Measurements from ENCODE around the gene ZNF175.

Gene ZNF175

DNA sequence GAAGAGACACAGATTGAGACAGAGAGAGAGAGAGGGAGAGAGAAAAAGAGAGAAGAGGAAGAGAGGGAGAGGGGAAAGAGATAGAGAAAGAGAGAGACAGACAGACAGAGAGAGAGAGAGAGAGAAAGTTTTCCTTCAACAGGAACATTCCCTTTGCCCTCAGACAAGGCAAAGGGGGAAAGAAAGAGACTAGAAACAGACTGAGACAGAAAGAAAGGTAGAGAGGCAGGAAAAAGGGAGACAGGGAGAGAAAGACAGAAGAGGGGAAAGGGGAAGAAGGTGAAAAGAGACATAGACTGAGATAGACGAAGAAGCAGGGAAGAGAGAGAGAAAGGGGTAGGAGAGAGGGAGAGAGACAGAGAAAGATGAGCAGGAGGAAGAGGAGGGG lies 18.5 kb upstream of the ZNF175 start:
- TF ChIP-seq, protein P1, sequence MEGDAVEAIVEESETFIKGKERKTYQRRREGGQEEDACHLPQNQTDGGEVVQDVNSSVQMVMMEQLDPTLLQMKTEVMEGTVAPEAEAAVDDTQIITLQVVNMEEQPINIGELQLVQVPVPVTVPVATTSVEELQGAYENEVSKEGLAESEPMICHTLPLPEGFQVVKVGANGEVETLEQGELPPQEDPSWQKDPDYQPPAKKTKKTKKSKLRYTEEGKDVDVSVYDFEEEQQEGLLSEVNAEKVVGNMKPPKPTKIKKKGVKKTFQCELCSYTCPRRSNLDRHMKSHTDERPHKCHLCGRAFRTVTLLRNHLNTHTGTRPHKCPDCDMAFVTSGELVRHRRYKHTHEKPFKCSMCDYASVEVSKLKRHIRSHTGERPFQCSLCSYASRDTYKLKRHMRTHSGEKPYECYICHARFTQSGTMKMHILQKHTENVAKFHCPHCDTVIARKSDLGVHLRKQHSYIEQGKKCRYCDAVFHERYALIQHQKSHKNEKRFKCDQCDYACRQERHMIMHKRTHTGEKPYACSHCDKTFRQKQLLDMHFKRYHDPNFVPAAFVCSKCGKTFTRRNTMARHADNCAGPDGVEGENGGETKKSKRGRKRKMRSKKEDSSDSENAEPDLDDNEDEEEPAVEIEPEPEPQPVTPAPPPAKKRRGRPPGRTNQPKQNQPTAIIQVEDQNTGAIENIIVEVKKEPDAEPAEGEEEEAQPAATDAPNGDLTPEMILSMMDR (IDR thresholded peaks at IDR 0.05; ENCODE audit: unreplicated experiment in 3 of 3), result no peak
- H3K36me3 Mint-ChIP-seq (ENCODE audit: low read depth), result no peaks in the 10 kb centered on the region
- no peak overlapping the region for H3K27ac Mint-ChIP-seq
- no peaks in the 10 kb centered on the region for H3K4me1 Mint-ChIP-seq
- no peak overlapping the region for H3K4me3 Mint-ChIP-seq
- peaks cover 11% of the 10 kb centered on the region for H3K27me3 Mint-ChIP-seq (ENCODE audit: low read depth)
- H3K9me3 Mint-ChIP-seq, result peaks cover 3% of the 10 kb centered on the region

DNA sequence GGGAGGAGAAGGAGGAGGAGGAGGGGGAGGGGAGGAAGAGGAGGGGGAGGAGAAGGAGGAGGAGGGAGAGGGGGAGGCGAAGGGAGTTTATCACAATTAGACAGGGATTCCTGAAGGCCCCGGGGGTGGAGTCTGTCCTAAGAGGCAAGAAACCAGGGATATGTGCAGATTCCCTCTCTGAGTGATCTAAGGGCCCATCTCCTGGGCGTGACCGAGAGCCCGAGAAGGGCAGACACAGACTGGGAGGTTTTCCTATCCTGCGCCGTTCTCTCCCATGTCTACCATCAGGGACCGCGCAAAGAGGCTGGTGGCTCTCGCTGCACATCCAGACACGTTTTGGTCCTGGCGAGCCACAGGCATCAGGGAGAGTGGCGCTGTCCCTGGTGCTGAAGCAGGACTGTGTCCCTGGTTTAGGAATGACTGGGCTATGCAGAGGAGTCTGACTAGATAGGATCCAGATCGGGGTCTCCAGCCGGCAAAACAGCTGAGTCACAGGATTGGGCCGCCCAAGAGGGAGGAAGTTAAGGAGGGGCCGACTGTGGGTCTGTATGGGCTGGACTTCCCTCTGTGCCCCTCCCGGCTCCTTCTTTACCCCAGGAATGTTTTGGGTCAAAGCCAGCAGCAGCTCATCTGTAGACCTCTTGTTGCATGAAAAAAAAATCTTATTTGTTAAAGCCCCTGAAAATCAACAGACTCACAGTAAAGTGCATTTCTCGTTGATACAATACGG lies 17.9 kb upstream of the ZNF175 start:
- peaks cover 3% of the 10 kb centered on the region for H3K9me3 Mint-ChIP-seq
- TF ChIP-seq, protein P1 (IDR thresholded peaks at IDR 0.05; ENCODE audit: unreplicated experiment in 3 of 3), result no peak
- no peak overlapping the region for H3K4me3 Mint-ChIP-seq
- no peaks in the 10 kb centered on the region for H3K4me1 Mint-ChIP-seq
- peaks cover 11% of the 10 kb centered on the region for H3K27me3 Mint-ChIP-seq (ENCODE audit: low read depth)
- no peaks in the 10 kb centered on the region for H3K36me3 Mint-ChIP-seq (ENCODE audit: low read depth)
- H3K27ac Mint-ChIP-seq, result no peak overlapping the region

DNA sequence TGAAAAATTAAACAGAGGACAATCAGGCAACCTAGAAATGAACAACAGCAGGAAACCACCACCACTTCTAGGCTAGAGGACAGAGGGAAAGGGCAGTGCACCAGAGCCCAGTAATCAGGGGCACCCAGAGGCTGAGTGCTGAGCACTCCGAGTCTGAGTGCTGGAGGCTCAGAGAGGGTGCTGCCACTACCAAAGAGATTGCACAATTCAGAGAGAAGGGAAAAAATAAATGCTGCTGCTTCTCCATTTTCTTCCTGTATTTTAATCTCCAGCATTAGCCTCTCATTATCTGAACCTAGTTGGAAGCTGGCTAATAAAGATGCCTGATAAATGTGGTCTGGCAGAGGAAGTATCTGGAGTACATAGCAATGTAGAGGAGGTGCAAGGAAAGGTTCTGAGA lies 11.8 kb upstream of the ZNF175 start:
- Mint-ChIP-seq H3K9me3 (no peaks in the 10 kb centered on the region), H3K36me3 (ENCODE audit: low read depth) (no peaks in the 10 kb centered on the region), H3K27me3 (ENCODE audit: low read depth) (peaks cover 17% of the 10 kb centered on the region), H3K4me1 (no peaks in the 10 kb centered on the region), H3K4me3 (no peak overlapping the region), H3K27ac (no peak overlapping the region)
- TF ChIP-seq, protein P1 (IDR thresholded peaks at IDR 0.05; ENCODE audit: unreplicated experiment in 3 of 3), result no peak

DNA sequence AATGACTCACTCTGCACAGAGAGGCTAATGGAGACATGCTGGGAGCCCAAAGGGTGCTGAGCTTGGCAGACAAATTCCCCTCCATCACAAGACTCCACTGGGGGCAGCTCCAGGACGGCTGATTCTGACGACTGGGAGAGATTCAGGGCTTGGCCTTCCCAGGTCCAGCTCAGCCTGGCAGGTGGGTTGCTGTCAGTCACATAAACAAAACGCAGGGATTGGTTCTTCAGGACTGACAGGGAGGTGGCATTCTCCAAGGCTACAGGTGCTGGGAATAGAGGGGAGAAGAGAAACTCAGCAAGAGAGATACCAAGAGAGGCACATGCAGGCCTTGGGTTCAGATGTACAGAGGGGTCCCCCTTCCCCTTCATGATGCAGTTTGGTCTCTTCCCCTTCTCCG lies 10.7 kb upstream of the ZNF175 start:
- no peak overlapping the region for H3K4me3 Mint-ChIP-seq
- H3K9me3 Mint-ChIP-seq, result no peaks in the 10 kb centered on the region
- H3K4me1 Mint-ChIP-seq, result no peaks in the 10 kb centered on the region
- H3K27me3 Mint-ChIP-seq (ENCODE audit: low read depth), result peaks cover 25% of the 10 kb centered on the region
- no peaks in the 10 kb centered on the region for H3K36me3 Mint-ChIP-seq (ENCODE audit: low read depth)
- H3K27ac Mint-ChIP-seq, result no peak overlapping the region
- TF ChIP-seq, protein P1 (IDR thresholded peaks at IDR 0.05; ENCODE audit: unreplicated experiment in 3 of 3), result no peak

DNA sequence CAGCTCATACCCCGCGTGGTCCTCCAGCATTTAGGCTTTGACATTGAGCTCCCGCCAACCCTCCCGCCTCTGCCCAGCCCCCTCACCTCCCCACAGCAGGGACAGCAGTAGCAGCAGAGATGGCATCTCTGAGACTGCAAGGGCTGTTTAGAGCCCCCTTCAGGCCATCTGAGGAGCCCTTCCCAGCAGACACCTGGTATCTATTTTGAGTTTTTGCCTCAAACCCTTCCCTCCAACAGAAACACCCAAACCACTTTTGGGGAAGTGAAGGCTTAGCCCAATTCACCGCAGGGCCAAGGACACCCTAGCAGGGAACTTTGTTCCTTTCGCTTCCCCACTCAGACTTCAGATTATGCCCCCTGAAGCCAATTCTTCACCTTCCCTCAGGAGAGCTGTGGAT lies 6.3 kb upstream of the ZNF175 start:
- peaks cover 42% of the 10 kb centered on the region for H3K27me3 Mint-ChIP-seq (ENCODE audit: low read depth)
- H3K27ac Mint-ChIP-seq, result no peak overlapping the region
- no peaks in the 10 kb centered on the region for H3K4me1 Mint-ChIP-seq
- no peaks in the 10 kb centered on the region for H3K9me3 Mint-ChIP-seq
- no peak overlapping the region for H3K4me3 Mint-ChIP-seq
- TF ChIP-seq, protein P1 (IDR thresholded peaks at IDR 0.05; ENCODE audit: unreplicated experiment in 3 of 3), result no peak
- no peaks in the 10 kb centered on the region for H3K36me3 Mint-ChIP-seq (ENCODE audit: low read depth)

DNA sequence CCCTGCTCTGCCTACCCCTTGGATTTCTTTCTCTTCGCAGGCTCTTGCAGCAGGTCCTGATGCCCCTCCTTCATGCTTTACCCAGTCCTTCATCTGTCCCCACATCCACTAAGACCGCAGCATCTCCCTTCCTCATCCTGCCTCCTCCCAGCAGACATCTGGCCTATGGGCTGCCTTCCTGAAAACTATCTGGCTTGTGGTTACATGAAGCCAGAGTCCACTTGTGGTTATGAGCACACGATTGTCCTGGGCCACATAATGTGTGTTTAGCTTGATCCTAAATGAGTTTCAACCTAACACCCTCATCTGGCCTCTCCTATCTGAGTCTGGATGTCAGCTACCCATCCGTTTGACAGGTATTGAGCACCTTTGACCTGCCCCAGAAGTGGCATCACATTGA lies 5.5 kb upstream of the ZNF175 start:
- Mint-ChIP-seq H3K36me3 (ENCODE audit: low read depth) (no peaks in the 10 kb centered on the region), H3K9me3 (no peaks in the 10 kb centered on the region), H3K4me1 (no peaks in the 10 kb centered on the region), H3K4me3 (no peak overlapping the region), H3K27me3 (ENCODE audit: low read depth) (peaks cover 42% of the 10 kb centered on the region), H3K27ac (no peak overlapping the region)
- TF ChIP-seq, protein P1 (IDR thresholded peaks at IDR 0.05; ENCODE audit: unreplicated experiment in 3 of 3), result no peak

Measured in nephron (organoid).